NCI-H1694 (cell line): Measurements from ENCODE around the gene RNF144B.
"Not testable (repeated sequence)": the region's sequence is repeated elsewhere in the genome, so short reads cannot be mapped to it uniquely, and the experiment has no call there.

ENCODE experiments used
- DNase-seq: peaks from one replicate; lab custom pipeline; 2025; lab: John Stamatoyannopoulos, UW

RNF144B gene

GRCh38 chr6:18445228-18445627 lies 58.1 kb downstream of the RNF144B start:
- DNase-seq, result no peak

GRCh38 chr6:18446771-18447170 lies 59.6 kb downstream of the RNF144B start:
- DNase-seq, result no peak

- DNase-seq, result no peak
These were observed 60.4 kb downstream of the RNF144B start for GRCh38 chr6:18447552-18447951.

DNA sequence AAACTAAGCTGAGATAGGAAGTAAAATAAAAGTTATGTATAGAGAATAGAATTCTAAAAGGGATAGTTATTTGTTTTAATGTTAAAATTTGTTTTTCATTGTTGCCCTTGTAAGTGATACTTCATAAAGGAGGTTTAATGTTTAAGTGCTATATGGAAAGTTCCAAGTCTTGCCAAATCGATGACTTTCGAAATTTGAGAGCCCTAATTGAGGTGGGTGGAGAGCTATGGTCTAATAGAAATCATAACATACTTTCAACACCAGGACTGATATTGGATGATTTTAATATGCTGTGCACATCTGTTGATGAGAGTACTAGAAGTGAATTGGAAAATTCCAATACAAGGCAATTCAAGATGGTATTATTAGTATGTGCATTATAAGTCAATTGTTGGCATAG lies 64.6 kb downstream of the RNF144B start:
- DNase-seq, result no peak

DNA sequence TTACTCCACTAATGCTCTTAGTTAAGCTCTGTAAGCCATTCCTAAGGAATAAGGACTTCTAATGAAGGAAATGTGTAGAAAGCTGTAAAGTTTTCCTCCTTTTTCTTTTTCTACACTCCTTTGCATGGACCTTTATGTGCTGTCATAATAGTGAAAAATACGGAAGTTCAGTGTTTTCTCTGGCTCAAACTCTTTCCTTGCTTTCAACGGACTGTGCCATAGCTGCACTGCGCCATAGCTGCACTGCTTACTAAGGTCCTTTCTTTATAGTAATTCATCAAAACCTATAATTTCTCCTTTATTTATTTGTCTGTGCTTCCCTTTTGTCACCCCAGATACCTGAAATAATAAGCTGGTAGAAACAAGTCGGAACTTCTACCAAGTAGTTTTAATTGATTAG lies 67.3 kb downstream of the RNF144B start:
- no peak for DNase-seq

GRCh38 chr6:18457065-18457737 lies 70.1 kb downstream of the RNF144B start:
- no peak for DNase-seq

GRCh38 chr6:18458086-18458485 lies 70.9 kb downstream of the RNF144B start:
- not testable (repeated sequence) for DNase-seq

DNA sequence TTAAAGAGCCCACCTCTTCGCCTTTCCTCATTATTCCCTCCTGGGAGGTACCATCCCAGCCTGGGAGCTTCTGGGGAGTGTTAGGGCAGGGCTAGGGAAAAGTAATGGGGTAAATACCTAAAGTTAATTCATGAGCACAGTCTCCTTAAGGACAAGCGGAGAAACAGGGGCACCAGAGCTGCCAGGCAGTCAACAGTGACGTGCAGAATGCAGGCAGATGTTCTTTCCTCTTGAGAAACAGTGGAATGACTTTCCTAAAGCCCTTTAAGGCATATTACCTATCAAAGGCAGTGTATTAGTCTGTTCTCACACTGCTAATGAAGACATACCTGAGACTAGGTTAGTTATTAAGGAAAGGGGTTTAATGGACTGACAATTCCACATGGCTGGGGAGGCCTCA lies 76.3 kb downstream of the RNF144B start:
- DNase-seq, result no peak

- no peak for DNase-seq
These were observed 77.0 kb downstream of the RNF144B start for GRCh38 chr6:18464176-18464575.

DNA sequence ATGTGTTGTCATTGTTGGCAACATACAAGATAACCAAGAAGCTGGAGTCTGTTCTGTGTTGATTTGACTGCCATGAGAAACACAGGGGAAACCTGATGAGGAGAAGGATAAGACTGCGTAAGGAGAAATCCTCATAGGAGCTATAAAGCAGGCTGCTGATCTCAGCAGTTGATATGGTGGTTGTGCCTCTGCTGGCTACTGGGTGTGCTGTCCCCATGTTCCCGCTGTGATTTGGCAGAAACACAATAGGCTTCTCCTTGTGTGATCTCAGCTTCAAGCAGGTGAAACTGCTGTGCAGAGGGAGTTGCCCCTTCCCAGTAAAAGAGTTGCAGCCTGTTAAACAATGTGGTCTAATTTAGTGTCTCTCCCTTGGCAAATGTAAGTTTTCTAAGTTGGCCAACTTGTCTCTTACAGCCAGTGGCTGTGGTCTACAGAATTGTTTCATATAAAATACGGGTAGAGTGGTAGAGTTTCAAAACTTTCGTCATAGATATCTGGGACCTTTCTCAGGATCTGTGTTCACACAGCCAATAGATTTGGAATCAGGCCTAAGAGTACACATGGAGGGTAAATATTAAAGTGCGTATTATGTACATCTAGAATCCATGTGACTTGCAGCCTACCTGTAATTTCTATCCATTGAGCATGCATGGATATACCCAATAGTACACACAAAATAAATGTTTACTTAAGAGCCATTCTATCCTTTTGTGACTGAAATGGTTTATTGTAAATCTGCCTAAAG lies 78.4 kb downstream of the RNF144B start:
- DNase-seq, result no peak

GRCh38 chr6:18467741-18468502 lies 80.8 kb downstream of the RNF144B start:
- DNase-seq, result no peak

GRCh38 chr6:18468503-18468843 lies 81.3 kb downstream of the RNF144B start:
- DNase-seq, result no peak

DNA sequence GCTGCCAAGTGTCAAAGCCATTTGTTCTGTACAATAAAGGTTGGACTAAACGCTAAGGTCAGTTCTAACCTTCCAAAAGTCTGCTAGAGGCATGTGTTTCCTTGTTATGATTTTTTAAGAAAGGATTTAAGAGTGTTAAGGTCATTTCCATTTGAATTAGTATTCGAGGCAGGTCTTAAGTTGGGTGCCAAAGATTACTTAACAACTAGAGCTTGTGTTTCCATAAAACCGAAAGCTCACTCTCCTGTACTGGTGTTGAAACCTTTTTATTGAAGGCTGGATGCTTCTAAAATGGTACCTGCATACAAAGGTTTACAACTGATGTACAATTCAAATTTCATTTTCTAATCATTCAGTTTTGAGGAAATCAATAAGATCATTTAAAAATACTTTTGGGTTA lies 82.4 kb downstream of the RNF144B start:
- no peak for DNase-seq

DNA sequence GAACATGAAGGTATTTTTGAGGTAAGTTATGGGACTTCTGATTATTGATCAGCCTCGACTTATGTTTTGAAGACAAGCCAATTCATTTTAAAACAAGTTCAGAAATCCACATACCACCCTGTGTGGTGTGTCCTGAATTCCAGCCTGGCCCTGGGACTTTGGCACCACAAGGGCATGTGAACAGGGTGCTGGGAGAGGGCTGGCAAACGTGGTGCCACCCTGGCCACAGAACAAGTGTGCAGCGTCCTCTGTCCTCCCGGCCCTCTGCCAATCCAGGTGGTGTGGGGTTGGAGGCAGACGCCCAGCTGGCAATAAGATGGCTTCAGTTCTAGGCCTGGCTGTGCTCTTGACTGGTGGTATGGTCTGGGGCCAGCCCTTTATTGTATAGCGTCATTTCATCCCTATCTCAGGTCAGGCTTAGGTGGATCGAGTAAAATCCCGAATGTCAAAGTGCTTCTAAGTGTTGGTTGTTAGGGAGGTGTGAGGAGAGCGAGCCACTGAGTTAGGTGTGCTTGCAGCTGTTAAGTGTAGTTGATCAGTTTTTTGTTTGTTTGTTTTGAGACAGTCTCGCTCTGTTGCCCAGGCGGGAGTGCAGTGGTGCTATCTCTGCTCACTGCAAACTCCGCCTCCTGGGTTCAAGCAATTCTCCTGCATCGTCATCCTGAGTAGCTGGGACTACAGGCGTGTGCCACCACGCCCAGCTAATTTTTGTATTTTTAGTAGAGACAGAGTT lies 84.2 kb downstream of the RNF144B start:
- DNase-seq, result no peak

DNA sequence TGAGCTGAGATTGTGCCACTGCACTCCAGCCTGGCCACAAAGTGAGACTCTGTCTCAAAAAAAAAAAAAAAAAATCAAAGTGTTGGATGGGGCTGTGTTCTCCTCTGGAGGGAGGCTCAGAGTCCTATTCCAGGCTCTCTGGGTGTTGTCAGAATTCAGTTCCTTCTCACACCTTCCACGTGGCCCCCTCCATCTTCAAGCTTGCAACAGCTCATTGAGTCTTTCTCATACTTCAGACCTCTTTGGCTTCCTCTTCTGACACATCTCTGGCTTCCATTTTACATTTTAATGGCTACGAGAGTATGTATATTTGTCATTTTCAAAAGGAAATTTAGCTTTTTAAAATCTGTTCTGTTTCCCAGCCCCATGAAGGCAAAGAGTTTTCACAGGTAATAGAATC lies 85.8 kb downstream of the RNF144B start:
- no peak for DNase-seq

DNA sequence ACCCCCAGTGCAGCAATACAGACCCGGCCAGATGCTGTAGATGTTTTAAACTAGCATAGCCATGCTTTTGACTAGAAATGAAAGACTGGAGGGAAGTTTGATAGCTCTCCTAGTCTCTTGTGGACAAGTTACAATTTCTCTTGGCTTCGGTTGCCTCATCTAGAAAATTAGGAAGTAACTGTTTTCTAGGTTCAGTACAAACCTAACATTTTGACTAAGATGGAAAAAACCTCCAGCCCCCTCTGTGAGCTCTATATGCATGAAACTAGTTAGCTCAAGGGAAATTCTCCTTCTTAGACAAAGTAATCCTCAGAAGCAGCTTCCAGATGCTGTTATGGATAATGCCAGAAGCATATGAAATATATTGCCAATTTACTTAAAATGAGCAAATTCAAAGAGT lies 86.6 kb downstream of the RNF144B start:
- DNase-seq, result no peak

GRCh38 chr6:18477301-18477941 lies 90.3 kb downstream of the RNF144B start:
- DNase-seq, result no peak

DNA sequence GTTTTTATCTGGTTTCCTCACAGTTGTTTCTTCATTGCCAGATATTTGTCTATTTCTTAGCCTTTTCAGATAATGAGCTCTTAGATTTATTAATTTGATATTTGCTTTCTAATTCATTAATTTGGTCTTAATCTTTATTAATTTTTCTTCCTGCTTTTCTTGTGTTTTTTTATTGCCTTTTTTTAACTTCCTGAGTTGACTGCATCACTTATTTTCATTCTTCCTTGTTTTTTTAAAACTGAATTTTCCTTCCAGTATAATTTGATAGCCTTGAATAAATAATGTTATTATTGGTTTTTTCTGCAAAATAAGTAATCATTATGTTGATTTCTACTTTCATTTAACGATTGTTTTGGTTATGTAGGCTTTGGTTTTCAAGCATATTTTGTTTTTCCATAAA lies 91.5 kb downstream of the RNF144B start:
- DNase-seq, result no peak

- no peak for DNase-seq
These were observed 94.7 kb downstream of the RNF144B start for GRCh38 chr6:18481870-18482269.

GRCh38 chr6:18485660-18486435 lies 98.7 kb downstream of the RNF144B start:
- DNase-seq, result no peak

- DNase-seq, result no peak
These were observed 100.9 kb downstream of the RNF144B start for GRCh38 chr6:18488004-18488403.
